ENCODE measurements around the gene DGKG.

DNA sequence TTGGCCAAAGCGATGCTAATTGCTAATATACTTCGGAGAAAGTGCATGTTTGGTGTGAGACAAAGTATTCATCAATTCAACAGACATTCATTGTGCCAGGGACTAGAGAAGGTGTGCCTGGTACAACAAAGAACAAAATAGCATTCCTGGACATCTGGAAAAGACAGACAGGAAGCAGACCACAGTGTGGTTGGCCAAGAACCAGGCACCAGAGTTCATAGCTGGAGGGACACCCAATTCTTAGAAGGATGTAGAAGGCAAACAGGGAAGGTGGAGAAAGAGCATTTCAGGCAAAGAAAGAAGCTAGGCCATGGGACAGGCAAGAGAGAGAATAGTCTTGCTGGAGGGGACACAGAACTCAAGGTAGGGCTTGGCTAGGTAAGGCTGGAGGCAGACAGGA, 147.4 kb downstream of the DGKG start:
- TF ChIP-seq EZH2 (IDR thresholded peaks at IDR 0.05) (no peak), FOXP2 (optimal IDR thresholded peaks at IDR 0.05; ENCODE audit: control extremely low read depth, extremely low read length, insufficient read depth) (no peak)

All from SK-N-MC (cell line).